ENCODE data around the gene CTBP2.

CTBP2 gene

DNA sequence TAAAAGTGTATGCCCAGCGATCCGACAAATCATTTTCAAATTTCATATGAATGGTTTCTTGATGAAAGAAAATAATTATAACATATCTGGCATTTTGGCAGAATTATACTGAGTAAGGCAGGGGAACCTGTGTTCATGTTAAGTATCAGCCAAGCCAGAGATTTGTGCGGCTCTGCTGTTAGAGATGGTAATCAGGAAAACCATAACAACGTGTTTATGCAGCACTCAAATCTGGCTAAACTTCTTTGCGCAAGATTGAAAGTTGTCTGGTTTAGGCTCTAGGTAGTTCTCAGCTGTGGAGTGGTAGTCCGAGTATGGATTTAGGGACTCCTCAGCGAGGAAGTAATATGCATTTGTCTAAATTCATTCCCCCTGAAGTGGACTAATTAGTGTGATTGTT lies 8.9 kb upstream of the CTBP2 start:
- Histone ChIP-seq H3K18ac (ENCODE audit: low read length) (no peak overlapping the region), H4K8ac (ENCODE audit: low read depth, low read length) (no peak overlapping the region), H2AK5ac (ENCODE audit: low read depth, low read length) (no peak overlapping the region), H2BK15ac (ENCODE audit: low read length) (no peak overlapping the region), H3K4me1 (ENCODE audit: control insufficient read depth in 2 of 2, insufficient read depth in 1 of 2, low read depth in 1 of 2, low read length in 2 of 2) (peaks cover 4 to 5% of the 10 kb centered on the region in 2 donors), H3K79me1 (ENCODE audit: low read depth, low read length) (no peaks in the 10 kb centered on the region), H3K4me2 (ENCODE audit: insufficient read depth, low read length, poor library complexity, severe bottlenecking) (no peak overlapping the region), H3K9ac (ENCODE audit: low read depth, low read length, poor library complexity) (no peak overlapping the region), H3K23ac (ENCODE audit: low read depth, low read length, poor library complexity) (no peak overlapping the region), H3K9me3 (replicated peaks in 1 of 2; ENCODE audit: control insufficient read depth in 2 of 2, insufficient read depth in 1 of 2, low read depth in 1 of 2, low read length in 2 of 2) (no peaks in the 10 kb centered on the region), H2AFZ (ENCODE audit: low read length) (no peak overlapping the region), H3K36me3 (replicated peaks in 1 of 2; ENCODE audit: control insufficient read depth in 2 of 2, insufficient read depth in 2 of 2, low read length in 2 of 2) (no peaks in the 10 kb centered on the region), H2BK12ac (ENCODE audit: low read length) (no peak overlapping the region), H3K4me3 (ENCODE audit: low read length in 2 of 2) (no peak overlapping the region), H2BK120ac (ENCODE audit: low read depth, low read length) (no peak overlapping the region), H3K27ac (replicated peaks; ENCODE audit: low read length) (no peak overlapping the region), H3K14ac (ENCODE audit: low read length) (no peak overlapping the region), H3K4ac (ENCODE audit: low read length) (no peak overlapping the region), H2BK5ac (ENCODE audit: low read length) (no peak overlapping the region), H3K27me3 (ENCODE audit: control insufficient read depth in 3 of 3, insufficient read depth in 3 of 3, low read depth in 1 of 3, low read length in 3 of 3) (peaks cover 0 to 15% (median 0%) of the 10 kb centered on the region in 3 experiments), H4K91ac (ENCODE audit: low read depth, low read length, poor library complexity) (no peak overlapping the region)
- no CpG with 5 or more reads among the region's 7 CpGs for WGBS, 2 donors (ENCODE audit: extremely low coverage in 2 of 2, insufficient read length in 2 of 2, insufficient replicate concordance in 1 of 2)
- DNase-seq (ENCODE audit: low spot score): no peak

DNA sequence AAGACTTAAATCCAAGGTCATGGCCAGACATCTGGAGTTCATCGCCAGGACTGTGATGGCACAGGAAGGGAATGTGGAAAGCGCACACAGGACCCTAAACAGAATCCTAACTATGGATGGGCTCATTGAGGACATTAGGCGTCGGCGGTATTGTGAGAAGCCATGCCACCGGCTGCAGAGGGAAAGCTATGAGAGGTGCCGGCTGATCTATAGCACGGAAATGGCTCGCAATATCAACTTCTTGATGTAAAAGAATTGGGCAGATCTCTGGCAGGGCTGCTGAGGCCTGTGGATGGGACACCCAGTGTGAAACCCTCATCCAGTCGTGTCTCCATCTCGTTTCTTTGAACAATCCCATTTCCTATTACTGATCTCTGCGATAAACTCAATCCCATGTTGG lies 6.3 kb upstream of the CTBP2 start:
- Histone ChIP-seq H3K79me1 (ENCODE audit: low read depth, low read length) (no peaks in the 10 kb centered on the region), H3K4me1 (ENCODE audit: control insufficient read depth in 2 of 2, insufficient read depth in 1 of 2, low read depth in 1 of 2, low read length in 2 of 2) (peaks cover 0 to 7% of the 10 kb centered on the region in 2 donors), H3K18ac (ENCODE audit: low read length) (no peak overlapping the region), H3K27me3 (ENCODE audit: control insufficient read depth in 3 of 3, insufficient read depth in 3 of 3, low read depth in 1 of 3, low read length in 3 of 3) (peaks cover 0 to 15% (median 0%) of the 10 kb centered on the region in 3 experiments), H2BK12ac (ENCODE audit: low read length) (no peak overlapping the region), H2AFZ (ENCODE audit: low read length) (no peak overlapping the region), H3K27ac (replicated peaks; ENCODE audit: low read length) (no peak overlapping the region), H2BK5ac (ENCODE audit: low read length) (no peak overlapping the region), H4K8ac (ENCODE audit: low read depth, low read length) (no peak overlapping the region), H3K4ac (ENCODE audit: low read length) (no peak overlapping the region), H2AK5ac (ENCODE audit: low read depth, low read length) (no peak overlapping the region), H2BK15ac (ENCODE audit: low read length) (no peak overlapping the region), H2BK120ac (ENCODE audit: low read depth, low read length) (no peak overlapping the region), H3K23ac (ENCODE audit: low read depth, low read length, poor library complexity) (no peak overlapping the region), H3K4me3 (ENCODE audit: low read length in 2 of 2) (no peak overlapping the region), H3K36me3 (replicated peaks in 1 of 2; ENCODE audit: control insufficient read depth in 2 of 2, insufficient read depth in 2 of 2, low read length in 2 of 2) (no peaks in the 10 kb centered on the region), H3K9ac (ENCODE audit: low read depth, low read length, poor library complexity) (no peak overlapping the region), H4K91ac (ENCODE audit: low read depth, low read length, poor library complexity) (no peak overlapping the region), H3K9me3 (replicated peaks in 1 of 2; ENCODE audit: control insufficient read depth in 2 of 2, insufficient read depth in 1 of 2, low read depth in 1 of 2, low read length in 2 of 2) (no peaks in the 10 kb centered on the region), H3K14ac (ENCODE audit: low read length) (no peak overlapping the region), H3K4me2 (ENCODE audit: insufficient read depth, low read length, poor library complexity, severe bottlenecking) (no peak overlapping the region)
- WGBS, 2 donors (ENCODE audit: extremely low coverage in 2 of 2, insufficient read length in 2 of 2, insufficient replicate concordance in 1 of 2): no CpG with 5 or more reads among the region's 12 CpGs
- no peak for DNase-seq (ENCODE audit: low spot score)

DNA sequence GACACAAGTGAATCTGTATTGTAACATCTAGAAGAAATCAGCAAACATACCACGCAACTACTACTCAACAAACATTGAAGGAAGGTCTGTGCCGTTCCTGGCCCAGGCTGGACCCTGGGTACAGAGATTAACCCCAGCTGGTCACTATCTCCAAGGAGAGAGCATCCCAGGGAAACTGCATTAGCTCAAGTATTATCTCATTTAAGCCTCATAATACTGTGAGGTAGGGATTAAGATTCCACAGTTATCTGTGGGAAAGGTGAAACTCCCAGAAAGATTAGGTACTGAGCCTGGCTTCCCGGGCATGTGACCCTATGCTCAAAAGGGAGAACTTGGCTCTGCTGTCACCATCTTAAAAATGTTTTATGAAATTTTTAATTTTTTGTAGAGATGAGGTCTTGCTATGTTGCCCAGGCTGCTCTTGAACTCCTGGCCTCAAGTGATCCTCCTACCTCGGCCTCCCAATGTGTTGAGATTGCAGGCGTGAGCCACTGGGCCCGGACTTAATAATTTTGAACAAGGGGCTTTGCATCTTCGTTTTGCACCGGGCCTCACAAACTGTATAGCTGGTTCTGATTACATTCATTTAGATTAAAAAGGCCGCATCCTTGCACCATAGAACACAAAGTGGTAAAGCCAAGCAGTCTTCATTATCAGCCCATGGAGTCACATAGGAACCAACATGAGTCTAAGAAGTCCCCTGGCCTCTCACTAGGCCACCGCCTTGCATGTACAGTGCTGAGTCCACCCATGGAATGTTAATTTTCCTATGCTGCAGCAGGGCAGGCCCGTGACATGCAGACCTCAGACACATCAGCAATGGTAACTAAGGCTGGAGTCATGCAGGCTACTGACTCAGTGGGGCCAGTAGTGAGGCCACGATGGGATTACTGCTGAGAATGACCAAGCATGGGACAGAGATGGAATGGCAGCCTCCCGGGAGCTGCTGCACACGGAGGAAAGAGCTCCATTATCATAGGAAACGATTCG lies 5.5 kb upstream of the CTBP2 start:
- DNase-seq (ENCODE audit: low spot score): no peak

DNA sequence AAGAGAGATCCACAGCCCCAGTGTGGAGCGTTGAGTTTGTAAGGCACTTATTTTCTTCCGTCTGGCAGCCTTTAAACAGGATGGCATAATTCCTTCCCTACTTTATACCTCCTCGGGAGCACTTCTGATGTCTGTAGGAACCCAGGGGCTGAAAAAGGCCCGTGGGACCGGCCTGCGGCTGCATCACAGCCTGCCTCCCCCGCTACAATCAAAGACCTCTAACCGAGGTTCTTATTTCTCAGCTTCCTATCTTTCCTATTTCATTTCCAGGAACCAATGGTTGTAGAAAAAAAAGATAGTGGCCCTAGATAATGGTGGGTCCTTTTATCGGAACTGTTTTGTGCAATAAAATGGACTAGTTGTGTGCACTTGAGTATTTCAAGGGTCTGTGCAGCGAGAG lies 4.1 kb upstream of the CTBP2 start:
- no peaks in the 10 kb centered on the region for H3K9me3 ChIP-seq (replicated peaks in 1 of 2; ENCODE audit: control insufficient read depth in 2 of 2, insufficient read depth in 1 of 2, low read depth in 1 of 2, low read length in 2 of 2)
- no peak overlapping the region for H3K23ac ChIP-seq (ENCODE audit: low read depth, low read length, poor library complexity)
- no CpG with 5 or more reads among the region's 10 CpGs for WGBS, 2 donors (ENCODE audit: extremely low coverage in 2 of 2, insufficient read length in 2 of 2, insufficient replicate concordance in 1 of 2)
- no peak overlapping the region for H3K9ac ChIP-seq (ENCODE audit: low read depth, low read length, poor library complexity)
- no peak overlapping the region for H3K4ac ChIP-seq (ENCODE audit: low read length)
- no peak overlapping the region for H4K91ac ChIP-seq (ENCODE audit: low read depth, low read length, poor library complexity)
- no peak overlapping the region for H3K18ac ChIP-seq (ENCODE audit: low read length)
- H2BK15ac ChIP-seq (ENCODE audit: low read length): no peak overlapping the region
- no peak overlapping the region for H3K14ac ChIP-seq (ENCODE audit: low read length)
- H3K27ac ChIP-seq (replicated peaks; ENCODE audit: low read length): no peak overlapping the region
- no peak overlapping the region for H2AK5ac ChIP-seq (ENCODE audit: low read depth, low read length)
- peaks cover 0 to 7% (median 0%) of the 10 kb centered on the region in 3 experiments for H3K27me3 ChIP-seq (ENCODE audit: control insufficient read depth in 3 of 3, insufficient read depth in 3 of 3, low read depth in 1 of 3, low read length in 3 of 3)
- H2BK120ac ChIP-seq (ENCODE audit: low read depth, low read length): no peak overlapping the region
- H3K4me2 ChIP-seq (ENCODE audit: insufficient read depth, low read length, poor library complexity, severe bottlenecking): no peak overlapping the region
- peaks cover 0 to 7% of the 10 kb centered on the region in 2 donors for H3K4me1 ChIP-seq (ENCODE audit: control insufficient read depth in 2 of 2, insufficient read depth in 1 of 2, low read depth in 1 of 2, low read length in 2 of 2)
- DNase-seq (ENCODE audit: low spot score): no peak
- H3K4me3 ChIP-seq (ENCODE audit: low read length in 2 of 2): no peak overlapping the region
- H2BK5ac ChIP-seq (ENCODE audit: low read length): no peak overlapping the region
- H3K79me1 ChIP-seq (ENCODE audit: low read depth, low read length): no peaks in the 10 kb centered on the region
- H3K36me3 ChIP-seq (replicated peaks in 1 of 2; ENCODE audit: control insufficient read depth in 2 of 2, insufficient read depth in 2 of 2, low read length in 2 of 2): no peaks in the 10 kb centered on the region
- no peak overlapping the region for H4K8ac ChIP-seq (ENCODE audit: low read depth, low read length)
- H2BK12ac ChIP-seq (ENCODE audit: low read length): no peak overlapping the region
- no peak overlapping the region for H2AFZ ChIP-seq (ENCODE audit: low read length)

More for the DNA sequence above, 5.5 kb upstream of the CTBP2 start:
- Histone ChIP-seq H2BK15ac (ENCODE audit: low read length) (no peak overlapping the region), H2AK5ac (ENCODE audit: low read depth, low read length) (no peak overlapping the region), H2AFZ (ENCODE audit: low read length) (no peak overlapping the region), H3K14ac (ENCODE audit: low read length) (no peak overlapping the region), H3K4me1 (ENCODE audit: control insufficient read depth in 2 of 2, insufficient read depth in 1 of 2, low read depth in 1 of 2, low read length in 2 of 2) (peaks cover 0 to 7% of the 10 kb centered on the region in 2 donors), H3K79me1 (ENCODE audit: low read depth, low read length) (no peaks in the 10 kb centered on the region), H3K9me3 (replicated peaks in 1 of 2; ENCODE audit: control insufficient read depth in 2 of 2, insufficient read depth in 1 of 2, low read depth in 1 of 2, low read length in 2 of 2) (no peaks in the 10 kb centered on the region), H3K18ac (ENCODE audit: low read length) (no peak overlapping the region), H3K27ac (replicated peaks; ENCODE audit: low read length) (no peak overlapping the region), H3K4me3 (ENCODE audit: low read length in 2 of 2) (peak overlapping the region in 1 of 2 donors; percentile 6), H2BK120ac (ENCODE audit: low read depth, low read length) (no peak overlapping the region), H3K36me3 (replicated peaks in 1 of 2; ENCODE audit: control insufficient read depth in 2 of 2, insufficient read depth in 2 of 2, low read length in 2 of 2) (no peaks in the 10 kb centered on the region), H3K27me3 (ENCODE audit: control insufficient read depth in 3 of 3, insufficient read depth in 3 of 3, low read depth in 1 of 3, low read length in 3 of 3) (peaks cover 0 to 15% (median 0%) of the 10 kb centered on the region in 3 experiments), H3K4ac (ENCODE audit: low read length) (no peak overlapping the region), H3K4me2 (ENCODE audit: insufficient read depth, low read length, poor library complexity, severe bottlenecking) (no peak overlapping the region), H3K9ac (ENCODE audit: low read depth, low read length, poor library complexity) (no peak overlapping the region), H2BK12ac (ENCODE audit: low read length) (no peak overlapping the region), H2BK5ac (ENCODE audit: low read length) (no peak overlapping the region), H4K91ac (ENCODE audit: low read depth, low read length, poor library complexity) (no peak overlapping the region), H4K8ac (ENCODE audit: low read depth, low read length) (no peak overlapping the region), H3K23ac (ENCODE audit: low read depth, low read length, poor library complexity) (no peak overlapping the region)
- no CpG with 5 or more reads among the region's 16 CpGs for WGBS, 2 donors (ENCODE audit: extremely low coverage in 2 of 2, insufficient read length in 2 of 2, insufficient replicate concordance in 1 of 2)
